GM21526 (cell line): ENCODE data around the gene GHRH.

ENCODE experiments used
- ATAC-seq: cut with Tn5 transposase; IDR thresholded peaks from one replicate; pipeline ENCODE4 v1.9.1; 2021; ENCODE audit warnings: moderate library complexity; ENCODE audit not compliant: unreplicated experiment, low FRiP score

Gene GHRH

DNA sequence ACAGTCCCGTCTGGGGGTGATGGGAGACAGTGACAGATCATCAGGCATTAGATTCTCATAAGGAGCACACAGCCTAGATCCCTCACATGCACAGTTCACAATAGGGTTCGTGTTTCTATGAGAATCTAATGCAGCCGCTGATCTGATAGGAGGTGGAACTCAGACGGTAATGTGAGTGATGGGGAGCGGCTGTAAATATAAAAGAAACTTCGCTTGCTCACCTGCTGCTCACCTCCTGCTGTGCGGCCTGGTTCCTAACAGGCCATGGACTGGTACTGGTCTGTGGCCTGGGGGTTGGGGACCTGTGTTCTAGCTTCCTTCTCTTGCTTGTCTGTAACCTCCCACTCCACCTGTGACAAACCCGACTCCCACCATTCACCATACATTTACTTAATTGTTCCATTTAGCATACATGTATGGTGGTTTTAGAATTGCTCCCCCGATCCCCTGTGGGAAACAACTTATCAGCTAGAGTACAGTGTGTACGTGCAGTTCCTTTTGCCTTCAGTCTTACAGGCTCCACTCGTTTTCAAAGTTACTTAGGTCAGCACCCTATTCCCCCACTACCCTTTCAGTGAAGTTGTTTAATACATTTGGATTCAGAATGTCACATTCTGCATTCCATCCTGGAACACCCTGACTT, 31.8 kb upstream of the GHRH start:
- ATAC-seq: no peak

DNA sequence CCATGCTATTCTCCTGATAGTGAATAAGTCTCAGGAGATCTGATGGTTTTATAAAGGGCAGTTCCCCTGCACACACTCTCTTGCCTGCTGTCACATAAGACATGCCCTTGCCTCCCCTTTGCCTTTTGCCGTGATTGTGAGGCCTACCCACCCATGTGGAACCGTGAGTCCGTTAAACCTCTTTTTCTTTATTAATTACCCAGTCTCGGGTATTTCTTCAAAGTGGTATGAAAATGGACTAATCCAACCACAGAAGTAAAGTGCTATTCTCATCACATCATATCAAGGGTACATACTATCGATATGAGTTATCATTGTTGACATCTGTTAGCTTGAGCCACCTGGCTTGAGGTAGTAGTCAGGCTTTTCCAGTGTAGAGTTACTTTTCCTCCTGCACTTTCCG, 30.1 kb upstream of the GHRH start:
- no peak for ATAC-seq

DNA sequence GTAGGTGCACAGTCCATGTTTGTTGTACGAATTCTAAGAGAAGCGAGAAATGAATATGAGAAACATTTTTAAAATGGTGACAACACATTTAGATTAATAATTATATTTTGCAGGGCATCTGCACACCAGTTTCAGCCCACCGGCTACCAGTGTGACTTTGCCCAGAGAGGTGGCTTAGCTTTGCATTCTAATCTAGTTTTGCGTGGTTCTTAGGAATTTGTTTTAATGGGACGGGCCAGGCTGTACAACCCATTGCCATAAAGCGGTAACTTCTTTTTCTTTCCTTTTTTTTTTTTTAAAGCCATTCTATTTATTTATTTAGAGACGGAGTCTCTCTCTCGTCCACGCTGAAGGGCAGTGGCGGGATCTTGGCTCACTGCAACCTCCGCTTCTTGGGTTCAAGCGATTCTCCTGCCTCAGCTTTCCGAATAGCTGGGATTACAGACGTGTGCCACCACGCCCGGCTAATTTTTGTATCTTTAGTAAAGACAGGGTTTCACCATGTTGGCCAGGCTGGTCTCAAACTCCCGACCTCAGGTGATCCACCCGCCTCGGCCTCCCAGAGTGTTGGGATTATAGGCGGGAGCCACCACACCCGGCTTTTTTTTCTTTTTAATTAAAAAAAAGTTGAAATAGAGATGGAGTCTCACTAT, 28.7 kb upstream of the GHRH start:
- ATAC-seq: no peak

DNA sequence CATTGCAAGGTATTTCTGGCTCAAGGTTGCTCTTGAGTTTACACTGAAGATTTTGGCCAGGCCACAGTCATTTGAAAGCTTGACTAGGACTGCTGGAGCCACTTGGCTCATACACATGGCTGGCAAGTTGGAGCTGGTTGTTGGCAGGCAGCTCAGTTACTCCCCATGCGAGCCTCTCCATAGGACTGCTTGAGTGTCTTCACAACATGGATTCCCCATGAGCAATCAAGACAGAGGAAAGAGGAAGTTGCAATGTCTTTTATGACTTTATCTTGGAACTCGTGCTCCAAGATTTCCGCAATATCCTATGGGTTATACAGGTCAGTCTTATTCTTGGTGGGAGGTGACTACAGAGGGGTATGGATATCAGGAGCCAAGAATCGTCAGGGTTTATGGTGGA, 26.5 kb upstream of the GHRH start:
- ATAC-seq: no peak

DNA sequence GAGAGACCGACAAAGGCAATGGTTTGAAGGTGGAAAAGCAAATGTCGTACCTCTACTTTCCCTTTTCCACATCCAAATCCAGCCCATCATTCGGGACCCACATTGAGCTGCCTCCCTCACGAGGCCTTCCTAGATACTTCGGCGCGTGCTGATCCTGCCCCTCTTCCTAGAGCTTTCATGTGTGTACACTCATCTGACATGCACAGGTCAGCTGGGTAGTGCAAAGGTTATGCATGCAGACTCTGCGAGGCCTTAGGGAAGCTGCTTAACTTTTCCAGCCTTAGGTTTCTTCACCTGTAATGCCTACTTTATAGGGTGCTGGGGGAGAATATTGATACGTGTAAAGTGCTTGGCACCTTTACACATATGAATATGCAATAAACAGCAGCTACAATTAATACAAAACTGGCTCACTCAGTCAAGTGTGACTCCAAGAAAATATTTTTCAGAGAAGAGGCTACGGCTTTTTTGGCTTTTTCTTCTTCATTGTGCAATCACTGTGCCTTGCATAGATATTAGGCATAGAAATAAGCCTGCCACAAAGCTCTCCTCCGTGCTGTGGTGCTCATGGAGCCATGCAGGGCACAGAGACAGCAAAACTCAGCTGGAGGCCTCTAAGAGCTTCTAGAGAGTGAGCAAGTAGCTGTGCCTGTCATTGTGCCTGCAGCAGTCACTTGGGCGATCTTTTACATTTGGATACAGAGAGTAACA, 24.2 kb upstream of the GHRH start:
- no peak for ATAC-seq

DNA sequence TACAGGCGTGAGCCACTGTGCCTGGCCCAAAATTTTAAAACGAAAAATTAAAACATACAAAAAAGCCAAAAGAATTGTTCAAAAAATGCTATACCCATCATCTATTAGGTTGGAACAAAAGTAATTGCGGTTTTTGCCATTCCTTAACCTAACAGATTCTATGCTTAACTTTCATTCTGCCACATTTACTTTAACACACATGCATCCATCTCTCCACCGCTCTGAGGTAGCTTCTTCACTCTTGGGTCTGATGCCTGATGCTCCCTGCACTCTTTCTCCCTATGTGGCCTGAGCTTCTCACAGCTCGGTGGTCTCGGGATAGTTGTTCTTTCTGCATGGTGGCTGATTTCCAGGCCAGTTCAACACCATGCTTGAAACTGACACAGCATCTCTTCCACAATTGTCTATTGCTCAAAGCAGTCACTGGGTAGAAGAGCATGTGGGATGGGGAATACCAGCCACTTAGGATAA, 23.1 kb upstream of the GHRH start:
- ATAC-seq: no peak

DNA sequence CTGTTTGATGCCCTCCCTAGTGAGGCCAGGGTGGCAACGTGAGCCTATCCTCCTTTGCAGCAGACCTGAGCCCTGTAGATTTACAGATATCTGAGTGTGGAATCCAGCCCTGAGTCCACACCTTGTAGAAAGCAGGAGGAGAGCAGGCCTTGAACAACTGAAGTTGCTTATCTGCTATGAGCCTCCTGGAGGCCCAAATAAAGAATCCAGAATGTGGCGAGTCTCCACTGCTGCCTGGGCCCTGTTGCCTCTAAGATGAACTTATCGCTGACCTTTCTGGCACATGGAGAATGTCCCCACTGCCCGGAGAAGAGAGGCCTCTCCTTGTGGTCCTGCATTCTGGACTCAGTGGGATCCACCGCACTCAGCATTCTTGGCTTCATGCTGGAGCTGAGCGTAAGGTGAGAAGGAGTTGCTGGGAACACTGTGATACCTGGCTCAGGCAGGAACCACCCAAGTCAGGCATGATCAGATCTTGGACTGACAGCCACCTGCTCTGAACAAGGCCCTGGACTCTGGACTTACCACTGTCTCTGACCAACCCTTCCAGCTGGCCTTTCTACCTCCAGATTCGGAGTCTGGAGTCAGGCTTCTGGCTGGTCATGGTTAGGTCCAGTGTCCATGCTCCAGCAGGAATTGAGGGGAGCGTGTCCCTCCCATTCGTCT, 22.0 kb upstream of the GHRH start:
- ATAC-seq: no peak

DNA sequence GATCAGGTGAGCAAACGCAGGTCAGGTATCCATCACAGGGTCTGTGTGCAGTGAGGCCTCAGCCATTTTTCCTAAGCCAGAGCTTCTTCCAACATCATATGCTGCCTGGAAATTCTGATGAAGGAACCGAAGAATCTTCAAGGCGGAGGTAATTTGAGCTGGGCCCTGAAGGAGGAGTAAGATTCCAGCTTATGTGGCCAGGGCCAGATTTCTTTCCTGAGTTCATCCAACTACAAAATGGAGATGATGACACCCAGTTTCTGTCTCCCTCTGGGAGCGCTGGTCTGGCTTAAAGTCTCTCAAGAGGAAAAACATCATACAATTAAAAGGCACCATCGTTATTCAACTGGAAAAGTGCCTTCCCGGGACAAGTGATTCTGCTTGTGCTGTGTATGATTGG, 20.9 kb upstream of the GHRH start:
- no peak for ATAC-seq

DNA sequence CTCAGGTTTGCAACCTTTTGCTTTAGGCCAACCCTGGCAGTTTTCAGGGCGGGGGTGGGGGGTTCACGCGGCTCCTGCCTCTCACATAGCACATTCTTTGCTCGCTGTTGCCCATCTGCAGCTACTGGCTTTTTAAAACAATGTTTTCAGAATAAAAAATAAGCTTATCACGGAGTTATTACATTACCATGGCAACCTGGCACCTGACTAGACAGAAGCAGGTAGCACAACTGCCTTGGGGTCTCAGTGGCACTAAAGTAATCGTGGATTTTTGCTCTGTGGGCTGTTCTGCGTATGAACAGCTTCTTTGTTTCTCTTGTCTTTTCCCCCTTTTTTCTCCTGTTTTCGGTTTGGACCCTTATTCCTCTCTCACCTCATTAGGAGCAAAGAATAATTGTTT, 18.8 kb upstream of the GHRH start:
- ATAC-seq: no peak

DNA sequence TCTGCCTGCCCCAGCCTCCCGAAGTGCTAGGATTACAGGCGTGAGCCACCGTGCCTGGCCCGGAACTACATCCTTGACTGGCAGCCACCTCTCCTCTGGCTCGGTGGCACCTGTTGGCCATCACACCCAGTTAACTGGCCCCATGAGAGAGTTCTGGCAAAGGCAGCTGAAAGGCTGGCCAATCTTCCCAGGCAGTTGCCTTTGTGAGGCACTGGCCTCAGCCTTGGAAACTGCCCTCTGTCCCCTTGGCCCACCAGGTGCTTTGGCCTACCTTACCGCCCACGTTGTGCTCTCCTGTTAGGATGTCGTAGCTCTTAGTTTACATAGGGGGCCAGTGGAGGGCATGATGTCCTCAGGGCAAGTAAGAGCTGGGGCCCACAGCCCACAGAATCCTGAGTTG, 18.2 kb upstream of the GHRH start:
- no peak for ATAC-seq

DNA sequence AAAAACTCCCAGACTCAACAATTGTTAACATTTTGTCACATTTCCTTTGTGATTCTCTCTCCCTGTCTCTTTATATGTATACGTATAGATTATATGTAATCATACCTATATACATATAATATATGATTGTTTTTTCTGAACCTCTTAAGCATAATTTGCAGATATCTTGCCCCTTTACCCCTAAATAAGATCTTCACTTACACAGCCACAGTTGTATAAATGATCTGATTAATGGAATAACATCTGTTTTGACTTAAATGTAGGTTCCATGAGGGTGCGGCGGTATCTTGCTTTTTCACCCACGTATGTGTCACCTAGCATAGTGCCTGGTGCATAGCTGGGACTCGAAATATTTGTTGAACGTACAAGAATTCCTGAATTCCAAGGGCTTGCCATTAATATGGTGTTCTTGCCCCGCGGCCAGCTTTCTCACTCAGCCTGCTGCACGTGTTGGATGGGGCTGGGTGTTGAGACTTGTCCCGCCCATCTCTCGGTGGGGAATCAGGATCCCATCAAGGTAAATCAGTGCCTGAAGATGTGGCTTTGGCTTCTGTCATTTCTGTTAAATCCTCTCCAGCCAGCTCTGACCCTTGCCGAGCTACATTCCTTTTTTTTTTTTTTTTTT, 17.5 kb upstream of the GHRH start:
- no peak for ATAC-seq

DNA sequence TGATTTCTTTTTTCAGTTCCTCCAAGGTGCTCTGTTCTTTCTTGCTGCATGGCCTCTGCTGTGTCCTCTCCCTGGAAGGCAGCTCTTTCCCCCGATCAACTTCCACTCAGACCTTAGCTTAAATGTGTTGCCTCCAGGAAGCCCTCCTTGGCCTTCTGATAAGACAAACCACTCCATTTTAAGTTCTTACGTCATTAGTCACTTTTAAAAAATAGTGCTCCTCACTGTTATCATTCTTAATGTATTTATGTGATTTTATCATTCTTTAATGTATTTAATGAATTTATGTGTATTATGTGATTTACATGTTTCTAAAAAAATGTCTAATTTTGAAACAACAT, 15.6 kb upstream of the GHRH start:
- no peak for ATAC-seq

DNA sequence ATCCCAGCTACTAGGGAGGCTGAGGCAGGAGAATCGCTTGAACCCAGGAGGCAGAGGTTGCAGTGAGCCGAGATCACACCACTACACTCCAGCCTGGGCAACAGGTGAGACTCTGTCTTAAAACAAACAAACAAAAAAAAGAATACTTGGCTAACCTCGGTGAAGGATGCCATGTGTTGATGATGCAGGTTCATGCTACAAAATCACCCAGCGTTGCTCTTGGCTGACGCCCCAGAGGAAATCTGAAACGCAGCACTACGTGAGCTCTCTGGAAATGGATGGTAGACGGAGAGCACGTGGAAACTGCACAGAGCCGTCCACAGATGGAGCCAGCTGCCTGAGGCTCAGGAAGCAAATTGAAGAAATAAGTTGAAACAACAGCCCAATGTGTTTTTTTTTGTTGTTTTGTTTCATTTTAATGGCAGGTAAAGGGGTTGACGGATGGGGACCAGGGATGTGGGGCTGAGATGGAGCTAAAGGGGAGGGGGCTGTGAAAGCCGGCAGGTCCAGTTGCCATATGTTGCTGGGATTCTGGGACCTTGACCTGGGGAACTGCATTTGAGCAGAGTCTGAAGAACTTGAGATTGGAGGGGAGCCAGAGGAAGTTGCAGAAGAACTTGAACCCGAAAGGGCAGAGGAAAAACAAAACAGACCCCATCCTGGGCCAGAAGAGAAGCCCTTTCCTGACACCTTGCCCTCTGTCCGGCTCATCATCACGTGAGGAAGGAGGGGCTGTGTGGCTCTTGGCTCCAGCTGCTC, 15.1 kb upstream of the GHRH start:
- no peak for ATAC-seq

DNA sequence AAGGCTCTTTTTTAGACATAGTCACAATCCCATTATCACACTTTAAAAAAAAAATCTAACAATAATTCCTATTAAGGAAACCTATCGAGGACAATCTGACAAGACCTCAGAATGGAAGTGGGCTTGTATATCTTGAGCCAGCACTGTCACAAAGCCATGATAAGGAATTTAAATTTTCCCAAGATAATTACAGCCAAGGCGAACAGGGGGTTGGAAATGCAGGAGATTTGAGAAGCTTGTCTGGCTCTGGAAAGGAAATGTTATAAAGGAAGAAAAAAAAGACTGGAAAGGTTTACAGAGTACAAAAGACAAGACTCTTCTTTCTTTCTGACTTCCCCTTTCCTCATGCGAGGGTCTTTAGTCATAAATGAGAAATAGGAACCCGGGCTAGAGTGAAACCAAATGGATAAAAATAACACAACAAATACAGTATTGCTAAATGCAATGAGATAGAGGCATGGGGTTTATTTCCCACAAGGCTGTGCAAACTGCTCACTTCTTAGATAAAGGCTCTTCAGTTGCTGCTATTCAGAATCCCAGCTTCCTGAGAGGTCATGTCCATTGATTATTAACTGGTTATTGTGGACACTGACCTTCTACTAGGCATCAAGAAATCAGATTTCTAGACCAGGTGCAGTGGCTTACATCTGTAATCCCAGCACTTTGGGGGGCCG, 13.4 kb upstream of the GHRH start:
- no peak for ATAC-seq

DNA sequence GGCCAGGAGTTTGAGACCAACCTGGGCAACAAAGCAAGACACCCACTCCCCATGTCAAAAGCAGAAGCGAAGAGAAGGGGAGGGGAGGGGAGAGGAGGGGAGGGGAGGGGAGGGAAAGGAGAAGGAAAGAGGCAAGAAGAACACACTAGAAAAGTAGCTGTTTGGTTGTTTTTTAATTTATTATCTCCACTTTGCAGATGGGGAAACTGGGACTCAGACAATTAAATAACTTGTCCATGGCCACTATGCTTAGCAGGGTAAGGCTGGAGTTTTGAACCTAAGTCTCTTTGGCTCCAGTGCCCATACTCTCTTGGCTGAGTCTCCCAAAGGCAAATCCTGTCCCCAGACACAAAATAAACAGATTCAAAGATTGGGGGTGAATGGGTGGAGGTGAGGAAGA, 12.4 kb upstream of the GHRH start:
- ATAC-seq: no peak

DNA sequence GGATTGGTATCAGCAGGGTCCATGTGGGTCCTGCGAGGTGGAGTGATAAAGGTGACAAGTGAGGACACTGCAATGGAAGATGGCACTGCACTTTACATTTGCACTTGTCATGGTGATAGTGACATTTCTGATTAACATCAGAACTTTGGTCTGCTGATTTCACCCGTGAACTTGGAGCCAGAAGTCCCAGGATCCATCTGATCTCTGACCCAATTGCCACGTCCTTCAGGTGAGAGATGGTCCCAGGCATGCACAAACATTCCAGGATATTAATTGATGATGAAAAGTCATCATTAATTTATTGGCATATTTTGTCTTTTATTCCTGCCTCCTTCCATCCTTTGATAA, 9.8 kb upstream of the GHRH start:
- ATAC-seq: no peak

DNA sequence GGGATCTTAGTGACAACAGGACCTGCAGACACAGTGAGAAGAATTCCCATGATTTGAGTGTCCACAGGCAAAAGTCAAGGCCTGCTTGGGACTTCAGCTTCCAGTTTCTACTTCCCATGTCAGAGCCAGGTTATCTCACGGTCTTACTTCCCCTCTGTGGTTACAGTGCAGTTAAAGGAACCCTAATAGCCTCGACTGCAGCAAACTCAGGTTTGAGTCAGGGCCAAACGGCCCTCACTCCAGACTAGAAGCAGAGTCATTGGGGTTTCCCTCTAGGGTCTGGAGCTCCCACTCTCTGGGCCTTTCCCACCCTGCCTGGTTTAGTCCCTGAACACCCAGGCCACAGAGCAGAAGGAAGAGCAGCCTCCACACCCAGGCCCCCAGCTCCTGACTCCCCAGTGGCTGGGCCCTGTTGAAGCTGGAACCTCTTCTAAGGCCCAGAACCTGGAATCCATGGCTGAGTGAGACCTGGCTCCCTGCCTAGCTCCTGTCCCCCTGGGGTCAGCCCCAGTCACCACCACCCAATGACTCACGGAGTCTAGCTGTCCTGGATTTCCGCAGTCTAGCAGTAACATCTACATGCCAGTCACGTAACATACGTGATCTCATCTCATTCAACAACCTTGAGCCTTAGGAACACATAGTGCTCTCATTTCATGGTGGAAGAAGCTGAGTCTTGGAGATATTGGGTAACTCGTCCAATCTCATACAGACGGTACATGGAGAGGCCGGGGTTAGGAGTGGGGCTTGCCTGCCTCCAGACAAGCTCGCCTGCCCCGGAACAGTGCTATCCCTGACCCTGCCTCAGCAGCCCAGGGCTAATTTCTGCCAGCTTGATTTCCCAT, 9.2 kb upstream of the GHRH start:
- ATAC-seq: no peak

DNA sequence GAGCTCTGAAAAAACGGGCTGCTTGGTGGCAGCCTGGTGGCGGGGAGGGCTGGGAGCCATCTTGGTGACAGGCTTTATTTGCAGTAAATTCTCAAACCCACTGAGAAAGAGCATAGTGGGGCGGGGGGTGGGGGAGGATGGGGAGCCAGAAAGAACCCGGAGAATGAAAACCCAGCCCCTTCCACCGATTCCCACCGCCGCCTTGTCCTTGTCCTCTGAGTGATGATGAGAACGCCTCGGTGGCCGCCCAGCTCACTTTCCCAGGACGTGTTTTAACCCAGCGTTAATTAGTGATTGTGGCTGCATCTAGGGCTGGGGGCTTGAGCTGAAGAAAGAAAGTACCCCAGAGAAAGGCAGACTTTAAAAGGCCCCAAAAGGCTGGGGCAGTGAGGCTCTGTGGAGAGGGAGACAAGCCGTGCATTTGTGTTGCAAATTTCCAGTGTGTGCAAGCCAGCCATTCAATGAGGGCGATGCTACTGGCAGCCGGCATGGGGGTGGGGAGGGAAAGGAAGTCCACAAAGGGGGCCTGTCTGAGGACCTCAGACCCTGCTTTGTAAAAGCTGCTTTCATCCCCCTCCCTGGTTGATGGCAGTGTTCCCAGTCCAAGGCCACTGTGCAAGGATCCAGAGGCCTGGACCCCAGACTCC, 6.2 kb upstream of the GHRH start:
- no peak for ATAC-seq
